ENCODE results near the gene RAI1.

- TF ChIP-seq CTCF (IDR thresholded peaks at IDR 0.05), result no peak
- TF ChIP-seq POLR2A (IDR thresholded peaks at IDR 0.05), result no peak
Measured at GRCh38 chr17:17841601-17842025, 160.4 kb downstream of the RAI1 start.

Measured in lower leg skin (tissue), 3 donors.